NCI-H774 (cell line): Measurements from ENCODE around the gene REV1.

Source experiments
- DNase-seq: peaks from one replicate; lab custom pipeline; 2025; lab: John Stamatoyannopoulos, UW

The REV1 gene

DNA sequence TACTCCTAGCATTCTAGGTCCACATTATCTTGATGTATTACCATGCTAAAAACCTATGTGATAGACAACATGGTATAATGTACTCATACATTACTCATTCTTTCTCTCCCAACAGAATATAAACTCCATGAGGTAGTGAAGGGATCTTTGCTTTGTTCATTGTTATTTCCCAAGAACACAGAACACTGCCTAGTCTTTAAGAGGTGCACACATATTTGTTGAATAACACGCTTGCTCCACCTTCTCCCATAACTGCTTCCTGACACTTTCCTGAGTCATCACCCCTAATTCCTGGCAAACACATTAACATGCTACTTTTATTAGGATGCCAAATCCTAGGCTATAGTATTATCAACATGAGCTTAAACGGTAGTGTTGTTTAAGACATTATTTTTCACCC is 41.3 kb downstream of the REV1 start:
- DNase-seq = no peak

DNA sequence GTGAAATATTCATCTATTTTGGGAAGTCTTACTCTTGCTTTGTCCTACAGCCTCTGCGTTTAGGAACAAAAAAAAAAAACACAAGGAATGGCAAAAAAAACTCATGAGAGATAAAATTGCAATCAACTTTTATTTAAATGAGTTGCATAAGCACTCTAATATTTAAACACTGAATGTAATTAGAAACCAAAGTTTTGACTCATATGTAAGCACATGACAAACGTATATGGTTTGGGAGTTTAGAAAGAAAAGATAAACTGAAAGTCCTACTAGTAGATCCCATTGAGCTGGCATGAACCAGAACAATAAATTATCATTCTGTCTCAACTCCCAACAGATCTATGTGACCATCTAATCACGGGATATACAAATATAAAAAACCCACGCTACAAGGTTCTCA is 44.8 kb downstream of the REV1 start:
- DNase-seq = no peak

DNA sequence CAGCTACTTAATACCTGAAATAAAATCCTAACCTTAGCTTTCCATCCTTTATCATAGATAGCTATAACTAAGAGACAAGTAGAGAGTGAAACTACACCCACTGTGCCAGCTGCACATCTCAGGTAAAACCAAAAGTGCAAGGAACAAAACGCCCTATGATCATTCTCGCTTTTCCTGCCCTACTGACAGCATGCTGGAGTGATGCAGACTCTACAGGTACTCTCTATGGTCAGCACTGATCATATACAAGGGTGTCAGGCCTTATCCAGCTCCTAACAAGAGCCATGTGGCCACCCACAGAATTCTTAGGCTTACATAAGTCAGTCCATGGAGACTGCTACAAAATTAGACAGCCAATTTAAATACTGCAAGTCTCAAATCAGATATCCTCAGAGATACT is 45.6 kb downstream of the REV1 start:
- no peak for DNase-seq

DNA sequence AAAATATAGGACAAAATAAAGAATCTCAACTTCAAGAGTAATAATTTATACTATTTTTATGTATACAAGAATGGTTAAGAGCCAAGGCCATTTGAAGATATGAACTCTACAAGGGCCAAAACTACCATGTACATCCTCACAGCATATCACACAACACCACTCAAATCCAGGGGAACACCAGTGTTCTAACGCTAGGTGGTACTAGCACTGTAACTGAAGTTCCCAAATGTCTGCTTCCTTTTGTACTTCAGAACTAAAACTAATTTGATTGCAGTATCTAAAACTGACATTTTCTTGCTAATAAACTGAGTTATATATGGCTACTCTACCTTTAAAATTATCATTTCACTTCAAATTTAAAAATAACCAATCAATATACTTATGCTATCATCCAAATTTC is 47.0 kb downstream of the REV1 start:
- DNase-seq = no peak

DNA sequence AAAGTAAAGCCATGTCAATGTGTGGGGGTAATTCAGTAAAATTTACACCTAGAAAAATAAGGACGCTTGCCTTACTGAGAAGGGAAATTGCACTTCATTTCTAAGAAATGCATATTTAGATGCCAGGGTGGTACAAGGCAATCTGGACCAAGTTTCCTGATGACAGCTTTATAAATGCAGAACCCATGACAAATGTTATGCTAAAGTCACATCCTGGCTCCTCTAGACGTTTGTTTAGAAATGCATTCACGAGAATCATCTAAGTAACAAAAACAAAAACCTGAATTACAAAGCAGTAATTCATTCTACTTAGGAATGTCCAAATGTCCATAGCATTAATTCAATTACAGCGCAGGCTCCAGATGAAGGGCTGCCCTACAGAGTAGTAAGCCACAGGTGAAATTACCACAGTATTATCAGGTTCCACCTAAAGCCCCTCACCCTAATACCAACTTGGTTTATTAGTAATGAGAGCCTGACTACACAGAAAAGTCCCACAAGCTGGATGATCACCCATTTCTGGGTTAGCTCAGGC is 49.8 kb downstream of the REV1 start:
- DNase-seq = no peak

DNA sequence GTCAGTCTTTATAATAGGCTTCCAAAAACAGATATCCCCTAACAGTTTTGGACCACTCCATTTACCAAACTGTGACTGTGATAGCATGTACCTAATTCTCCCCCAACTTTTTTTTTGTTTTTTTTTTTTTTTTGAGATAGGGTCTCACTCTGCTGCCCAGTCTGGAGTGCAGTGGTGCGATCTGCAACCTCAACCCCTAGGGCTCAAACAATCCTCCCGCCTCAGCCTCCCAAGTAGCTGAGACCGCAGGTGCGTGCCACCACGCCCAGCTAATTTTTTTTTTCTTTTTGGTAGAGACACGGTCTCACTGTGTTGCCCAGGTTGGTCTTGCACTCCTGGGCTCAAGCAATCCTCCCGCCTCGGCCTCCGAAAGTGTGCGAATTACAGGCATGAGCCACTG is 52.9 kb downstream of the REV1 start:
- DNase-seq = no peak

DNA sequence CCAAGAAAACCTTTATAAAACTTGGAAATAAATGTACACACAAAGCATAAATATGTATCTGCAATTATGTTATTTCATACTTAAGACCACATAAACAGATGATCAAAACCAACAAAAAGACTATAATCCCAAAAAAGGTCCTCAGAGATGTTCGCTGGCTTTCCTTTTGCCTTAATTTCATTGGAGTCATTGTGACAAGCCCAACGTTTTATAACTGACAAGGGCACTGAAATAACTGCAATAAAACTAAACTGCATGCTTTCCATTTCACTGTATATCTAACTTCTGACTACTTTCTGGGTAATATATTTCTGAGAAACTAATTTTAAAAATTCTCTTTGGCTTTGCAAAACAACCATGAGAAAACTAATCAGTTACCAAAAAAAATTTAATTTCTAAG is 56.5 kb downstream of the REV1 start:
- no peak for DNase-seq

DNA sequence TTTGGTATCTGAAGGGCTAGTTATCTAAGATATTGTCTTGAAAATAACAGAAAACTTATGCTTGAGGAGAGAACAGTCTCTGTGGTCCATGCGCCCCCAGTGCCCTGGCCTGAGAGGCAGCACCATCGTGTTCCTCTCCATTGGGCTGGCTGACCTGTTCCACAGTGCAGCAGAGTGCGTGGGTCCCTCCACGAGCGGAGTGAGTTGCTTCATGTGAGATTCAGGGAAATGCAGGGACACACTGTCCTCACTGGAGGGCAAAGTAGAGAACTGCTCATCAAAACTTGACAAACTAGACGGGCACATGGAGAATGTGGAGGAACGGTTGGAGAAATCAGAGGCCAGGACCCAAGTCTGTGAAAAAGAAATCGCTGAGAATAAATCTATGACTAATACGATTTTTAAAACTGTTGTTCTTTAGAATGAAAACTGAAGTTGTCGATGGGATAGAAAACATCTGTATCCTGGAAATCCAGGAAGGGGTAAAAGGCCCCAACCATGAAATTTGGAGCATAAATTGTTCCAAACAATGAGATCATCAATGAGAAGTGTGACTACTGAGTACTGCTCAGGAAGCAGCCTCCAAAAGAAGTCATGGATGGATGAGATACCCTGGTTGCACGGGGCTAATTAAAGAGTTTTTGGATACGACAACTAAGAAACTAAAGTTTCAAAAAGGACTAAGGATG is 58.1 kb downstream of the REV1 start:
- DNase-seq = no peak

DNA sequence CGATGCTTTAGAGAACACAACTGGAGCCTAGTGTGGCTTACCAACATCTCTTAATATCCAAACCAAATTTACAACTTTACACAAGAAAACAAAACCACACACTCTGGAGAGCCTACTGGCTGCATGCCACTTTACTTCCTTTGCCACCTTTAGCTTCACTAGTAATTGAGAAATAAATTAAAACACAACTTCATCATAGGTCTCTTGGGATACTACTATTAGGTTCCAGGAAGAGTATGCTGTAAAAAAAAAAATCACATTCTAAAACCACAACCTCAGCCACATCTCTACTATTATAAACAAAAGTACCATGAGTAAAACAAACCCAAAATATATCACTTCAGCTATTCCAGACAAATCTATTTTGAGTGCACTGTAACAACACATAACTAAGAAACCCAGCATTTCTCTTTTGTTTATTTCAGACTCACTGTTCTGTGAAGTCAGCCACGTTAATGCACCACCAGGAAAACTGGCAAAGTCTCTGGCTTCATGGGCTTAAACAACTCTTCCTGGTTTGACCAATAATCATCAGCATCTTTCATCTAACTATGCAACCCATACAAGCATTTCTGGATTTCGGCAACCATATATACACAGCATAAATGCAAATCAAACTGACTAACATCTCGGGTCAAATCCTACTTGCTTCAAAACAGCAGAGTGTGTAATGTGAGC is 59.1 kb downstream of the REV1 start:
- no peak for DNase-seq

DNA sequence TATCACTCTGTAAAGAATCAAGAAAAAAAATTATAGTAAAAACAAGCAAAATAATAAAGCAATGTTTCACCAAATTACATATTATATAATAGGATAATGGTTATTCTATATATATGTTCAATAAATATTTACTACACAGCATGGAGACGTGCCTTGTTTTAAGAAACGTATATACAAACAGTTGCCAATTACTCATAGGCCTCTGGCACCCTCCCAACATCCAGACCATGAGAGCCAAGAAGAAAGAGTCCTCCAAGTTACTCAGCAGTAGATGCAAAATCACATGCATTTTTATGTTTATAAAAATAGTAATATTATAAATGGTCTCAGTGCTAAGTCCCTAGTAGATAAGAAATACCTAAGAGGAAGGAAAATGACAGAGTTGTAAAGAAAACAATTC is 64.8 kb downstream of the REV1 start:
- DNase-seq = no peak

DNA sequence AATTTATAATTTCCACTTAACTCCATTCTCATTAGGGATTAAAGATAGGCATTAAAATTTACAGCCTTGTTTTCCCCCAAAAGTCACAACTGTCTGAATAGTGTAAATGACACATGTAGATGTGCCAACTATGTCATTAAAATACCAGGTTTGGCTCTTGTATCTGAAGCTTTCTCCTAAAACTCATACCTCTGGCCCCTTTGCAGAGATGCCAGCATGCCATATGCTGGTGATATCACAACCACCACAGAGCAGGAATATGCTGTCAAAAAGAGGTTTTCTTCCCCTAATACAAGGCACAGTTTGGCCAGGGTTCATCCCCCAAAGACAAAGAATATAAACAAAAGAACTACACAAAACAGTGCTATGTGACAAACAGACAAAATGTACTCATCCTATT is 65.4 kb downstream of the REV1 start:
- DNase-seq = no peak

DNA sequence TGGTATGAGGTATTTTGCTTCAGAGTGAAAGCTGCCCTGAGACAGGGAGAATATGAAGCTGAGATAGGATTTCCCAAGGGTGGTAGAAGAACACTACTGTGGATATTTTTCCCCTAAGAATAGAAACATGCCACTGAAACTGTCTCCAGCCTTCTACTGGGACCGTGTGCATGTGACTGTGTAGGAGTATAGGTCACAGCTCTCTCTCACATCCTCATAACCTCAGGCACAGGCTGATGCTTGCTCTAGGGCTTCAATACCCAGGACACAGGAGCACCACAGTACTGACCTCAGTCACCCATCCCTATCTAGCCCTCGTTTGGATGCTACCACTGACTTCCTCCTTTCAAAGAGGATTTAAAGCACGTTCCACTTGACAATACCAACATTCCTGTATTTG is 67.2 kb downstream of the REV1 start:
- no peak for DNase-seq

DNA sequence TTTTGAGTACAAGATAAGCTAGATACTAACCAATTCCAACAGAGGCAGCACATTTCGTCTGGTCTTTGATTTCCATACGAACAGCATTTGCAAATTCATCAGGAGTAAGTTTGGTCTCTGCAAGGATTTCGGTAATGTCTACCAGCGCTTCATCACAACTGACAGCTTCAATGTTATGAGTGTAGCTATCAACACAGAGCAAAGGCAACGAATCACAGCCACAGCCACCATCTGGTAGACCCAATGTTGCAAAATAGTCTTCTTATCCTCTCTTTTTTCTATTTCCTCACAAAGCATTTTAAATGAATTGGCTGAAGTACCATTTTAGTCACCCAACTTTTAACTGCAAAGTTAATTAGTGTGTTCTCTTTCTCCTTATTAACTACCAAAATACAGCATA is 68.3 kb downstream of the REV1 start:
- no peak for DNase-seq

DNA sequence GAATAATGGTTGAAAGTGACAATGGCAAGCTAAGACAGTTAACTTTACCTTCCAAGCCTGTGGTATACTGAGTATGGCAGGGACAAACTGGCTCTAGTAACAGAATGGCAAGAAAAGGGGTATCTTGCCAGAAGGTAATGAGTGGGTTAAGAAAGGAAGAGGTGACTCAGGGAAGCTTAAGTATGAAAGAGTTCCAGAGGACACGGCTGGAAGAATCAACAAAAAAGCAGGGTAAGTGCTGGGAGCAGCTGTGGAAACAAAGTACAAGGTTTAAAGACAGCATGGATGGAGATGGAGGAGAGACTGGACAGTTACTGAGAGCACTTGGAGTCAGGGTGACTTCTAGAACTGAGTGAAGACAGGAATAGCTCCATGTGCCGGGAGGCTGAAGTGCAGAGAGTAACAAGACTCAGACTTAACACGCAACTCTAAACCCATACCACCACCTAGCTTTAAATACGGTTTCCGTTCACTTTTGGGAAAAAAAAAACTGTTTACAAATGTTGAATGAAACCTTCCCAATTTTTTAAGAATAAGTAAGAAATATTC is 69.0 kb downstream of the REV1 start:
- DNase-seq = no peak

DNA sequence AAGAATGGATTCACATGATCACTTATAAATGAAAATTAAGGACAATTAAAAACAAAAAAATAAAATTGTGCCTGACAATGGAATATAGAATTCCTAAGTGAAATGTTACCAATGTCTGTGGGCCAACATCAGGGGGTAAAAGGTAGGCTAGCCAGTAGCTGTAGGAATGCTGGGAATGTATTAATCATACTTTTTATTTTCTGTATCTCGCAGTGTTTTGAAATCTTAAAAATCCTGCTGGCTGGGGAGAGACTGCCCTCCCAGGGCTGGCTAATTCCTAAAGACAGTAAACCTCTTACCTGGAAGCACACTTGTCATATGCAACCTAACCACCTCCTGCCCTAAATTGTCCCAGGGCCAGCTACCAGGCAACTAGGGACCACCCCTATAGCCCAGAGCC is 69.8 kb downstream of the REV1 start:
- DNase-seq = no peak

DNA sequence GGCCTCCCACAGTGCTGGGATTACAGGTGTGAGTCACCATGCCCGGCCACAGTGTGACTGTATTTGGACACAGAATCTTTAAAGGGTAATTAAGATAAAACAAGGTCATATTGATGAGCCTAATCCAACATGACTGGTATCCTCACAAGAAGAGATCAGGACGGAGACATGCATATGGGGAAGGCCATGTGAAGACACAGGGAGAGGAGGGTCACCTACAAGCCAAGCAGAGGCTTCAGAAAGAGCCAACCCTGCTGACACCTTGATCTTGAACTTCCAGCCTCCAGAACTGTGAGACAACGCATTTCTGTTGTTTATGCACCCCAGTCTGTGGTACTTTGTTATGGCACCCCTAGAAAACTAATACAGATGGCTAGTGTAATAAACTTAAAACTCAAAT is 72.4 kb downstream of the REV1 start:
- no peak for DNase-seq

DNA sequence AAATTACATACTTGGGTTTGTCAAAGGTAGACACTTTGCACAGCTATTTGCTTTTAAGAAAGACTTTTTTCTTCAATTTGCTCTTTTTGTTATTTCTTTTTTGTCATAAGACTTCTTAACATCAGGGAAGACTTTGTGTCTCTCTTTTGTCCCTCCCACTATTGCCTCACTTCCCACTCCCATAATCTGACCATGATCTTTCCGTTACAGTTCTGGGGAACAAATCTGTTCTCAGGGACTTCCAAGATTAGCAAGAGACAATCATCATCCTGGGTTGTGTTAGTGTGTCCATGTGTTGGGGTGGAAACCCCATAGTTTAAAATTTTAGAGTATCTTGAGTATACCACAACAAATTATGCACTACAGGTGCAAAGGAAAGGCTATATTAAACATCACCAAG is 75.3 kb downstream of the REV1 start:
- DNase-seq = no peak

DNA sequence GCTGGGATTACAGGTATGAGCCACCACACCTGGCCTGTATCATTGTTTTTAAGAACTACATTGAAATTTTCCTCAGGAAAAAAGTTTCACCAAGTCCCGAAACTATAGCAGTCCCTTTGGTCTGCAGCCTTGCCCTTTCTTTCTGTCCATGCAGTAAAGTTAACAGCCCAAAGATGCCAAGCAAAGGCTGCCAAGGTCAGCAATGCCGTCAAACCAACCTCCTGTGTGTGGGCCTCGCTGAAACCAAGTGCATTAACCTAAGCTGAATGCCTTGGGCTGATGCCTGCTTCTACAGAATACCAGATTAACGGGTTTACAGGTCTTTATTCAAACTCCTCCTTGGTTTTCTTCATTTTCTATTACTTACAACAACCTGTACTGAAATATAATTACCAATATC is 79.5 kb downstream of the REV1 start:
- no peak for DNase-seq

DNA sequence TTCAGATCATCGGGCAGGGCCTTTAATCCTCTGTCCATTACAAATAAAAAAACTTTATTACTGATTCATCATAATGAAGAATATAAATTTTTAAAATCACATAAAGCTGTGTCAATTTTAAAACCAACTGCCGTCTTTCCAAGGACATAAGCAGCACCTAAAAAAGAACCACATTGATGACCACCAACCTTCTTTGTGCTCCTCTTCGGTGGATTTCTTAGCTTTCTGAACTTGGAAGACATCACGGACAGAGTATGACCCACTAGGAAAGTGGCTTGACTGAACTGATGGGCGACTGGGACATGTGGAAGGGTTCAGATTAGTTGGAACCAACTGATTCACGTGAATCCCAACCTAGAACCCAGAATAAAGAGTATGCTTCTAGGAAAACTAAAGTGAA is 83.7 kb downstream of the REV1 start:
- no peak for DNase-seq

DNA sequence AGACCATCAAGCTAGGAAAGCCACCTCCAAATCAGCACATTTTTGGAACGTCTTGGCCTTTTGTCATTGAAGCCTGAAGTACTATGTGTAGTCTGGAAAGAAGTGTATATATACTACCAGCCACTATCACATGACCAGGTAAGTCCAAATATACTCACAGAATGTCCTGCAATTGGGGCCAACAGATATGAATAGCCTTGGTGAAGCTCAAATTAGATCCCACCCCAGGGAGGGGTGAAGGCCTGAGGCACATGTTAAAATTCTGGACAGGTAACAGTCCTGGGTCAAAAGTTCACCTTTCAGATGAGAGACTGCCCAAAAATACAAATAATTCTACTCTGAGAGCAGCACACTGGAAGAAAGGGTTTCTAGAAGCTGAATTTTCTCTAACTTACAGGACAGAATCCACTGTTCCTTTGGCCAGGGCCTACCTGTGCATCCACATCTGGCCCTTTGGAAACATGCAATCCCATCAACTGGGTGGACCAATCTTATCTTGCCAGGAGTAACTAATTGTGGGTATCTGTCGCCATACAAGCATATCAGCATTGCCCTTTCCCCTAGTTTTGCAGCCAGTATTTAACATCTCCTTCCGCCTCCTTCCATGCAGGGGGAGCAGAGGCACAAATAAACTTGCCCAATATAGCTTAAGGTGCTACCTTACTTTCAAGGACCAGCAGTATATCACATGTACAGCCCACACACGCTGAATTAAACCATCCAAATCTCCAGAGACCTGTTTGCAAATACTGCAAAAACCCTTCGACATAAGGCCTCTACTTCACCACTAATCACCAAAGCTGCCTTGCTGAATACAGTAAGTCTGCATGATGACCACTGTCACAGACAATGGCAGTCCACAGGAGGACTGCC is 84.8 kb downstream of the REV1 start:
- DNase-seq = no peak

DNA sequence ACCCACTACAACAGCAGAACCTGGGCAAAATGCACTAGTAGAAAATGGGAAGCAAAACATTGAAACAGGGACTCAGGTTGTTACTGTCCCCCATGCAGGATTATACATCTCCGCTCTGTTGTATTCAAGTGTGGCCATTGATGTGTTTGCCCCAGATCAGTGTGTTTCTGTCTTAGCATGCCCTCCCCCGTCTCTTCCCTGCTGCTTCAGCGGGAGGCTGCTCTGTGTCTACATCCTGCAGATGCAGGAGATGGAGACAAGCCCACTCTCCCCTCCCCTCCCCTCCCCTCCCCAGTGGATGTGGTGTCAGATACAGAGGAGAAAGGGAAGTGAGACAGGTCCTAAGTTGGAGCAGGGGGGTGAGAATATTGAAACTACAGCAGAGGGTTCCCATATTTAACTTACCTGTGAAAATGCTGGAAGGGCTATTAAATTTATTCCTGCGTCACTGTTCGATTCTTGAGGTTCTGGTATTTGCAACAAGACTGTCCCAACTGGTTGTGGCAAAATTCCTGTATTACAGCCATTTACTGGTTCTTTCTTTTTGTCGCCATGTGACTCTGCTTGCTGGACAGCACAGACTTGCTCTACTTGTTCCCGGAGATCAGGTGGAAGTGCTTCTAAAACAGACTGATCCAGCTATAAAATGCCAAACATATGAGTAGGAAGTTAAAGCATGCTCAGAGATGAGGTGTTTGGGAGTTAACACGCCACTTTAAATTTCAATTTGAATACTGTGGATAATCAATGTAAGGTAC is 85.6 kb downstream of the REV1 start:
- DNase-seq = no peak

DNA sequence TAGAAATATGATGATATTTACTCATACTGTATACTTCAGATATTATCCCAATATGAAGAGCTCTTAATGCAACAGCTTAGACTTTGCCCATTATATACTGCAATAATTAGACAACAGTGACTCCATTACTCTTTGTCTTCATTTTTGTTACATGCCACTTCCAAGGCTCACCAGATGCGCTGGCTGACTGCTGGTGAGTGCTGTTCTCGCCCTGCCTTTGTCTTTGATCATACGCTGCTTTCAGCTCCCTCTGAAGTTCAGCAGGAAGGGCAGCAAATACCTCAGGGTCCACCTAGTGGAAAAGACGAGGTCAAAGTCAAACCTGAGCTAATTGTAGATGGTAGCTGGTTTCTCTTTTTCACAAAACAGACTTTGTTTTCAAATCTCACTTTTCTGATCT is 86.3 kb downstream of the REV1 start:
- DNase-seq = no peak
